NCI-H2029 treated with DMSO at 0.1 percent for 48 hours (cell line): ENCODE data around the gene SLC35B4.

Experiments
- DNase-seq: peaks from one replicate; lab custom pipeline; 2025; lab: John Stamatoyannopoulos, UW

The SLC35B4 gene

DNA sequence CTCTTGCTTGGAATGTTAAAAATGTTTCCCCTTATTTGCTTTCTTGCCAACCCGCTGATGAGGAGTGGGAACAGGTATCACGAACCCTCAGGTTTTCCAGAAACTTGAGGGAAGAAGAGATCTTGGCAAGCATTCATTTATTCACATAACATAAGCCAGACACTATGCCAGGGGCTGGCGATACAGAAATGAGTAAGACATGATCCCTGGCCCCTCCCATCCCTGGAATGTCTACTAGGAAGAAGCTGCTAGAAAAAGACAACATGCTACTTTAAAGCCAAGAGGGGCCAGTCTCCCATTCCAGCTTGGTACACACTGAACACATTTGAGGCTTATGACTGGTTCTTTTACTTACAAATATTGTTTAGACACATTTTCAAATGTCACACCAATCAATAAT, 26.4 kb downstream of the SLC35B4 start:
- DNase-seq = no peak

DNA sequence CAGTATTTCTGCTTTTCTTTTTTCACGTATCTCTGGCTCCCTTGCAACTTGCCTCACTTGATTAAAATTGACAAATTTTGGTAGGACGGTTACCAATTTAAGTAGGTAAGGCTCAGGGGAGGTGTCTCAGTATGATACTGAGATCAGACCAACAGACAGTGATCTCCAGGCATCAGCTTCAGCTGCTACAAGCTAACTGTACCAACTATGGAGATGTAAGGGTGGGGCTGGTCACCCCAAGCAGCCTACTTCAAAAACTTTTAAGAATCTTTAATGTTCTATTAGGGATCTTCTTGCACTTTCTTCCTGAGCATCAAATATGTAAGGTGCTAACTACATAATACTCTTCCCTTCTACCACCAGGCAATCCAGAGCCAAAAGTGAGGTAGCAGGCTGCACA, 26.9 kb downstream of the SLC35B4 start:
- DNase-seq = no peak

- DNase-seq = no peak
Measured at GRCh38 chr7:134289423-134289822, 27.3 kb downstream of the SLC35B4 start.

DNA sequence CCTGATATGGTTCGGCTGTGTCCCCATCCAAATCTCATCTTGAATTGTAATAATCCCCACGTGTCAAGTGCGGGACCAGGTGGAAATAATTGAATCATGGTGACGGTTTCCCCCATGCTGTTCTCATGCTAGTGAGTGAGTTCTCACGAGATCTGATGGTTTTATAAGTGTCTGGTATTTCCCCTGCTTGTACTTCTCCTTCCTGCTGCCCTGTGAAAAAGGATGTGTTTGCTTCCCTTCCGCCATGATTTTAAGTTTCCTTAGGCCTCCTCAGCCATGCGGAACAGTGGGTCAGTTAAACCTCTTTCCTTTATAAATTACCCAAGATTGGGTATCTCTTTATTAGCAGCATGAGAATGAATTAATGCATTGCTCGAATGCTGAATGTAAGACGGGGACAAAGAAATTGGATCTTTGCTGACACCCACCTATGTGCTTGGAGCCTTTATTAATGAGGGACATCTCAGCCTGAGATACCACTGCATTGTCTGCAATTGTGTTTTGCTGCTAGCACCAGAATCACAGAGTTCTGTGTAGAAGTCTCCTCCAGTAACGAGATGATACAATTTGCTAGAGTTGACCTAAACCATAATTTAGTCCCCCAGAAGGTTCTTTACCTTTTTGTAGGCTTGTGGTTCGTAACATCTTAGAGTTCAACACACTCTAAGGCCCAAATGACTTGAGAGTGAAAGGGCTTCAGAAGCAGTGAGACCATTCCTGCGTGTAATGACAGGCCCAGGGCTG, 28.6 kb downstream of the SLC35B4 start:
- DNase-seq = no peak

- DNase-seq = no peak
Measured at GRCh38 chr7:134284952-134285351, 31.8 kb downstream of the SLC35B4 start.

DNA sequence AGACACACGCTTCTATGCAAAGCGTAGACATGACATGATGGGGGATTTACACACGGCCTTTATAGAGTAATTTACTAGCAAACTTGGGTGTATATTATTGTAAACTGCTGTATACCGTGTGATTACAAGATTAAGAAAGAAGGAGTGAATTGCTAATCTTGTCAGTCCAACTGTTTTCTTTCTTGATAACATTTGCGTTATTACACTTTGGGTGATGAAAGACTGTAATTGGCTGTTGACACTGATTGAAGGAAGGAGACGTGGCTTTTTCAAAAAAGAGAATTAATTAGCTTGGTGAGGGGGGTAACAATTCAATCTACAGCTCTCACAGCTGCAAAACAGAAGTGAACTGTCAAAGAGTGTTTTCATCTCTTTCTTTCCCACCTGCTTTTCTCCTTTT, 32.7 kb downstream of the SLC35B4 start:
- no peak for DNase-seq

DNA sequence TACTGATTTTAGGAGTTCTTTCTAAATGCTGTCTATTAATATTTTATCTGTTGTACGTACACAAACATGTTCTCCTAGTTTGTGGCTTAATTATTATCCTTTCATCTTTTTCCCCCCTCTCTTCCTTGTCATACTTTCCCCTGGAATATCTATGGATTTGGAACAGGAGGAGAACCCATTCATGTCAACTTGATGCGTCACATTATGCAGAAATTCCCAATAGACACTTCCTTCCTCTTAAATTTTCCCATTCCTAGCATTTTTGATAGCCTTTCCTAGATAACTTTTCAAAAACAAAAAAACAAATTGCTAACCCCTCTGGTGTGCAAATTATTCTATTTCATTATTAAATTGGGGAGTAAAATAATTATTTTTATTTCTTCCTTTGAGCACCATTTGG, 36.2 kb downstream of the SLC35B4 start:
- DNase-seq = no peak

DNA sequence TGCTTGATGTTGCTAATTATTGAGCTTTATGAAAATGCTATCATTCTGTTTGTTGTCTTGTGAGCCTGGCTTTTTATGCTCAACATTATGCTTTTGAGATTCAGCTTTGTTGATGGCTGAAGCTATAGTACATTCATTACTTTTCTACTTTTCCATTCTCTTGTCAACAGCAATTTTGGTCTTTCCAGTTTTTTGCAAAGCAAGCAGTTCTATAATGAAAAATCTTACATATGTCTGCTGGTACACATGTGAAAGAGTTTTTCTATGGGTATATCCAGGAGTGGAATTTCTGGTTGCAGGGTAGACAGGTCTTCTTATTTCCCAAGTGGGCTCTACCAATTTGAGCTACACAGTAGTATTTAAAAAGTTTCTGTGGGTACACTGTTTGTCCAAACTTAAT, 36.8 kb downstream of the SLC35B4 start:
- DNase-seq = no peak

DNA sequence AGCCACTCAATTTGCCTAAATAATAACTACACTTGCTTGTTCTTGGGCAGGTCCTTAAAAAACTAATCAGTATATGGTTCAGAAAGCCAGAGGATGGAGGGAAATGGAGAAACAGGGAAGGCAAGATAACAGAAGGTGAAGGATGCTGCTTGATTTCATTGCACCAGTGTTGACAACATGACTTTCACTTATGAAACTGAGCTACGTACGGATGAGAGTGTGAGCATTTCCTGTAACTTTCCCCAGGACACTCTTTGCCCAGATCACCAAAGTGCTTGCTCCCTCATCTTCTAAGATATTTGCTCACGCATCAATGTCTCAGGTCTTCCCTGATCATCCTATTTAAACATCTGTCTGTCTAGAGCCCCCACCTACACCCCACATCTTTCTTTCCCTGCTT, 37.4 kb downstream of the SLC35B4 start:
- no peak for DNase-seq

DNA sequence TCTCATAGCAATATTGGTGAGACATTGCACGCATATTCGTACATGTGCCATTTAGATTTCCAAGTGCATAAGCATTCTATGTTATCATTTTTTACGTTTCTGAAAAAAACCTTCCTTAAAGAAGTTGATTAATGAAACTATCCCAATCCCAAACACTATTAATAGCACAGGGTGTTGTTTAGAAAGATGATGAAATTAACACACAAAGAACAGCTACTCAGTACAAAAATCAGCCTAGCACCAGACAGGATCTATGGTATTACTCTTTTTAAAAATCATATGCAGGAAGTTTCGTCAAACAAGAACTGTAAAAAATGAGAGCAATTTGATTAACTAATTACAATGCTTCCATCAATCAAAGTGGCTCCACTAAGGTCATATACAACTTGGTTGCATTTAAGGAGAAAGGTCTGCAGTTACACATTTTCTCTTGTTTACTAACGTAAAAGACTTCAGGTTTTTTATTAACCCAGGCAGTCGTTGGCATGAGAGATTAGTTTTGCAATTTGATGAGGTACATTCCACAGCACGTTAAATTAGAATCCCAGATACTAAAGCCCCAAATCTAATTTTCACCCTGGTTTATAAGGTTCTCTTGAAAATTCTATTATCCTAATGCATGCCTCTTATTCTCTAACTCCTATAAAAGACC, 38.1 kb downstream of the SLC35B4 start:
- DNase-seq = no peak

GRCh38 chr7:134276951-134277350, 39.8 kb downstream of the SLC35B4 start:
- DNase-seq = peak; percentile 35

DNA sequence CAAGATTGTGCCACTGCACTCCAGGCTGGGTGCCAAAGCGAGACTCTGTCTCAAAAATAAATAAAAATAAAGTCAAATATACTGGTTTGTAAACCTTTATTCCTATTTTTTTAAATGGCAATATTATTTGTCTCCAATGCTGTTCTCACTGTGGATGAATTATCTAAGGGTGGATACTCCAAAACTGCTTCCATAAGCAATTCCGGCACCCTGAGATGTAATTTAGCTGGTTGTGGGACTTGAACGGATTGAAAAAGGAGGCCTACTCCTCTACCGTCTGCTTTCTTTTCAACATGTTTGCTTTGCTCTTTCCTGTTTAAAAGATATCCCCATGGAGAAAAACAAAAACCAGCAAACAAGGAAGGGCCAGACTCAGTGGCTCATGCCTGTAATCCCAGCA, 54.4 kb downstream of the SLC35B4 start:
- DNase-seq = no peak

DNA sequence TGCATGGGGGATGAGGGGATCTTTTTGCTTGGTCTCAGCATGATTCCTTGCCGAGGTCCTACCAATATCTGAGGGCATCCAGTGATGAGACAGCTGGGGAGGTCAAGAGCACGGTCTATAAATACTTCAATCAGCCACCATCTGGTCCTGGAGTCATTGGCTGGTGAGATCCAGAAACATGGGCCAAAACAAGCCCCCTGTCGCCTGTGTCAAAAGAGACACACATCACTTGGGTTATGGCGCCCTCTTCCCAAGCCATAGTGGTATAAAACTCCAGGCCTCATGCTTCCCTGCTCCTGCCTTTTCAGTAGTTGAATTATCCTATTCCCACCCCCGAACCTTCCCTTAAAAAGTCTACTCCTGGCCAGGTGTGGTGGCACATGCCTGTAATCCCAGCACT, 60.9 kb downstream of the SLC35B4 start:
- DNase-seq = no peak

DNA sequence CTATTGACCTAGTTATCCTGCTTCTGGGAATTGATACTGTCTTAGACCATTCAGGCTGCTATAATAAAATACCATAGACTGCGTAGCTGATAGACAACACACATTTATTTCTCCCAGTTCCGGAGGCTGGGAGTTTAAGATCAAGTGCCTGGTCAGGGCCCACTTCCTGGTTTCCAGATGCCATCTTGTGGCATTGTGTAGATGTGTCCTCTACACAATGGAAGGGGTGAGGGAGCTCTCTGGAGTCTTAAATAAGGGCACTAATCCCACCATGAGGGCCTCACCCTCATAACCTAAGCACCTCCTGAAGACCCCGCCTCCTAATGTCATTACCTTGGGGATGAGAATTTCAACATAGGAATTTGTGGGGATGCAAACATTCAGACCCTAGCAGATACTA, 62.4 kb downstream of the SLC35B4 start:
- no peak for DNase-seq

GRCh38 chr7:134248196-134248595, 68.5 kb downstream of the SLC35B4 start:
- no peak for DNase-seq

- DNase-seq = no peak
Measured at GRCh38 chr7:134246761-134247160, 70.0 kb downstream of the SLC35B4 start.

DNA sequence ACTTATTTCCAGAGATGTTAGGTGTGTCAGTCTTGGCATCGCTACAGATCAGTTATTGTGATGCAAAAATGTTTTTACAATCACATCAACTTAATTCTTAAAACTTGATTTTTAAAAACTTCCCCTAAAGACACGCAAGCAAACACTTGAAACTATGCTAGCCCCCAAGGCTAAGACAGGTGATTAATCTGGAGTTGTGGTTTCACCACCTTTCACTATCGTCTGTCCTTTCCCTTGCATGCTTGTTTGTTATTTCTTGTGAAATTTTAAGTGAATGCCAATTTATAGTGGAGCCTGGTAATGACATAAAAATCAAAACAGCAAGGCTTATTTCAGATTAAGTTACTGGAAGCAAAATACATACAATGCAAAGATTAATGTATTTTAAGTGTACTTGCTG, 70.4 kb downstream of the SLC35B4 start:
- DNase-seq = no peak

DNA sequence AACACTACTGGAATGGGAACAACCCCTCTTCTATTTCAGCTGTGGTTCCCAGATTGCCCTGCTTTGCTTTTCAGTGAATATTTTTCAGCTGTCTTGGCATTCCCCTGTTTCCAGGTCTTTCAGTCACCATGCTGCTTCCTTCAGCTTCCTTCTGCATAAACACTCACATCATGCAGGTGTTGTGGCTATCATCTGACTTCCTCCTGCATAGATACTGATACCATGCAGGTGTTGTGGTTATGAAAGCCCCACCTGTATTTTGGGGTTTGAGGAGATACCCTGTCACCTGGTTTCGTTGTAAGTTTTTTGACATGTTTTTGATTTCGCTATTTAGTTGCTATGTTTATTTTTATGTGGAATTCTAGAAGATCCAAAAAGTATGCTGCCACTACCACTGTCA, 71.5 kb downstream of the SLC35B4 start:
- DNase-seq = no peak
